Testis (tissue), 3 donors: Measurements from ENCODE around the gene PARP9. TPM values are rescaled to one million over a fixed set of nuclear protein-coding genes. Genes with fewer than 3 reads are reported as not detected.
A peak's percentile ranks its signal among the peaks of the same experiment; 100 is the strongest.
"Not testable (repeated sequence)": the region's sequence is repeated elsewhere in the genome, so short reads cannot be mapped to it uniquely, and the experiment has no call there.

Experiments
- DNase-seq: peaks from one replicate; pipeline ENCODE4 v3.0.0-alpha.2; 2019
- H3K27ac ChIP-seq, 2 donors: fragments of 200-600 bp; sonication (generic); one replicate each; pipeline ENCODE4 v1.5.1; 2019
- H3K27me3 ChIP-seq: fragments of 200-600 bp; sonication (generic); one replicate; pipeline ENCODE4 v1.5.1; 2019
- H3K36me3 ChIP-seq: fragments of 200-600 bp; sonication (generic); one replicate; pipeline ENCODE4 v1.5.1; 2017; ENCODE audit warnings: low read depth; ENCODE audit errors: missing control alignments
- H3K4me1 ChIP-seq: fragments of 200-600 bp; sonication (generic); one replicate; pipeline ENCODE4 v1.5.1; 2019
- H3K4me3 ChIP-seq, 2 donors: fragments of 200-600 bp; sonication (generic); one replicate each; pipeline ENCODE4 v1.5.1; 2017 to 2019
- H3K9me3 ChIP-seq: fragments of 200-600 bp; sonication (generic); one replicate; pipeline ENCODE4 v1.5.1; 2017
- POLR2A ChIP-seq: fragments of 450-650 bp; IDR thresholded peaks from one replicate; pipeline ENCODE4 v1.6.1; 2017; ENCODE audit warnings: antibody characterized with exemption, mild to moderate bottlenecking, moderate library complexity
- WGBS, 2 donors: methylation state at CpG; one replicate each; pipeline ENCODE4 v1.1.5; 2018; 5-methylcytosine and 5-hydroxymethylcytosine counted together
- intact Hi-C: fragments of 100-400 bp; cut with DNase I; formaldehyde crosslinking; loops from one replicate; pipeline ENCODE4 v1.15.1; 2023; ENCODE audit warnings: low total_unique reads
- polyA plus RNA-seq: library from polyadenylated mRNA; stranded (reverse); fragments of 350-450 nt; fragmentation: Illumina TruSeq; extraction: RNeasy Lipid Tissue Mini Kit (QIAGEN cat#74804); gene quantifications from one replicate; pipeline ENCODE4 v1.2.3, GENCODE V29; 2014; ENCODE audit warnings: low read depth, low replicate concordance; ENCODE audit not compliant: insufficient read depth
- total RNA-seq, 2 donors: library from RNA; depleted of rRNA; stranded (reverse); fragments of >200 nt; gene quantifications; one replicate each; pipeline ENCODE4 v1.2.3, GENCODE V29; 2016
- TF ChIP-seq, protein P1 (sequence below), 3 experiments: fragments of 450-650 bp in 2 of 3; fragments of 200-600 bp in 1 of 3; sonication (generic) in 1 of 3; IDR thresholded peaks; one replicate each; pipeline ENCODE4 v1.5.1; 2016 to 2019; ENCODE audit warnings: antibody characterized with exemption in 3 of 3, mild to moderate bottlenecking in 2 of 3, moderate library complexity in 1 of 3

The PARP9 gene
- total and polyA plus RNA-seq, 3 donors from 2014 or later, result 12.8 to 14.7 (median 13.8) TPM

- no peak for DNase-seq
- H3K36me3 ChIP-seq, result no peaks in the 10 kb centered on the region
- intact Hi-C loops, result no loop called here
Observed at GRCh38 chr3:122513386-122514122, 50.5 kb downstream of the PARP9 start.

DNA sequence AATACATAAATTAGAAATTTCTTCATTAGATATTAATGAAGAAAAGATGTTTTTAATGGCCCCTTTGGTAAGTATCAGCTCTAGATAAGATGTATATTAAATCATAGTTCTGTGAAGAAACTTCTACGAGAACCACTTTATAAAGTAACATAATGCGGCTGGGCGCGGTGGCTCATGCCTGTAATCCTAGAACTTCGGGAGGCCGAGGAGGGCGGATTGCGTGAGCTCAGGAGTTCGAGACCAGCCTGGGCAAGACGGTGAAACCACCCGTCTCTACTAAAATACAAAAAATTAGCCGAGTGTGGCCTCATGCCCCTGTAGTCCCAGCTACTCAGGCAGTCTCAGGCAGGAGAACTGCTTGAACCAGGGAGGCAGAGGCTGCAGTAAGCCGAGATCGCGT lies 51.8 kb downstream of the PARP9 start:
- no peak overlapping the region for H3K27ac ChIP-seq
- DNase-seq, result no peak
- no peaks in the 10 kb centered on the region for H3K36me3 ChIP-seq
- intact Hi-C loops, result no loop called here
- TF ChIP-seq, protein P1, sequence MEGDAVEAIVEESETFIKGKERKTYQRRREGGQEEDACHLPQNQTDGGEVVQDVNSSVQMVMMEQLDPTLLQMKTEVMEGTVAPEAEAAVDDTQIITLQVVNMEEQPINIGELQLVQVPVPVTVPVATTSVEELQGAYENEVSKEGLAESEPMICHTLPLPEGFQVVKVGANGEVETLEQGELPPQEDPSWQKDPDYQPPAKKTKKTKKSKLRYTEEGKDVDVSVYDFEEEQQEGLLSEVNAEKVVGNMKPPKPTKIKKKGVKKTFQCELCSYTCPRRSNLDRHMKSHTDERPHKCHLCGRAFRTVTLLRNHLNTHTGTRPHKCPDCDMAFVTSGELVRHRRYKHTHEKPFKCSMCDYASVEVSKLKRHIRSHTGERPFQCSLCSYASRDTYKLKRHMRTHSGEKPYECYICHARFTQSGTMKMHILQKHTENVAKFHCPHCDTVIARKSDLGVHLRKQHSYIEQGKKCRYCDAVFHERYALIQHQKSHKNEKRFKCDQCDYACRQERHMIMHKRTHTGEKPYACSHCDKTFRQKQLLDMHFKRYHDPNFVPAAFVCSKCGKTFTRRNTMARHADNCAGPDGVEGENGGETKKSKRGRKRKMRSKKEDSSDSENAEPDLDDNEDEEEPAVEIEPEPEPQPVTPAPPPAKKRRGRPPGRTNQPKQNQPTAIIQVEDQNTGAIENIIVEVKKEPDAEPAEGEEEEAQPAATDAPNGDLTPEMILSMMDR (IDR thresholded peaks at IDR 0.05), result no peak
- no peak for TF ChIP-seq POLR2A
- no peaks in the 10 kb centered on the region for H3K27me3 ChIP-seq
- H3K4me3 ChIP-seq, result no peak overlapping the region
- no peaks in the 10 kb centered on the region for H3K9me3 ChIP-seq
- 62 to 70% methylated on average over 15 of the region's 15 CpGs for WGBS, 2 donors
- H3K4me1 ChIP-seq, result peaks cover 6% of the 10 kb centered on the region

More at GRCh38 chr3:122513386-122514122, 50.5 kb downstream of the PARP9 start:
- WGBS, 2 donors, result 6 to 9% methylated on average over 19 of the region's 19 CpGs
- Histone ChIP-seq H3K27ac (peak overlapping the region; percentile 97 to 98), H3K4me1 (peaks cover 6% of the 10 kb centered on the region), H3K27me3 (no peaks in the 10 kb centered on the region), H3K9me3 (no peaks in the 10 kb centered on the region), H3K4me3 (peak overlapping the region; percentile 87 to 91)
- TF ChIP-seq, protein P1 (IDR thresholded peaks at IDR 0.05), result no peak
- TF ChIP-seq POLR2A, result no peak

- Histone ChIP-seq H3K27ac (no peak overlapping the region), H3K4me3 (no peak overlapping the region), H3K9me3 (no peaks in the 10 kb centered on the region), H3K27me3 (no peaks in the 10 kb centered on the region), H3K4me1 (peaks cover 6% of the 10 kb centered on the region), H3K36me3 (no peaks in the 10 kb centered on the region)
- 76 to 80% methylated on average over 8 of the region's 8 CpGs for WGBS, 2 donors
- DNase-seq, result no peak
- TF ChIP-seq, protein P1 (IDR thresholded peaks at IDR 0.05), result no peak
- TF ChIP-seq POLR2A, result no peak
- intact Hi-C loops, result no loop called here
Observed at GRCh38 chr3:122510878-122511535, 53.1 kb downstream of the PARP9 start.

DNA sequence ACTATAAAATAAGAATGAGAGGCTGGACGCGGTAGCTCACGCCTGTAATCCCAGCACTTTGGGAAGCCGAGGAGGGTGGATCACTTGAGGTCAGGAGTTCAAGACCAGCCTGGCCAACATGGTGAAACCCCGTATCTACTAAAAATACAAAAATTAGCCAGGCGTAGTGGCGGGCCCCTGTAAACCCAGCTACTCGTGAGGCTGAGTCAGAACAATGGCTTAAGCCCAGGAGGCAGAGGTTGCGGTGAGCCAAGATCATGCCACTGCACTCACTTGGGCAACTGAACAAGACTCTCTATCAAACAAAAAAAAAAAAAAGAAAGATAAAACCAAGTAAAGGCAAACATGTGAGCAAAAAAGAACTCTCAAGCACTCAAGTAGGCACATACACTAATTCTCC lies 55.2 kb downstream of the PARP9 start:
- H3K36me3 ChIP-seq, H3K4me3 ChIP-seq, H3K9me3 ChIP-seq, DNase-seq, intact Hi-C loops, H3K27me3 ChIP-seq, H3K27ac ChIP-seq, H3K4me1 ChIP-seq: not testable (repeated sequence)
- 91 to 94% methylated on average over 9 of the region's 9 CpGs for WGBS, 2 donors

- 86 to 91% methylated on average over 2 of the region's 2 CpGs for WGBS, 2 donors
- no peaks in the 10 kb centered on the region for H3K27me3 ChIP-seq
- DNase-seq, result no peak
- H3K4me3 ChIP-seq, result no peak overlapping the region
- intact Hi-C loops, result no loop called here
- no peak for TF ChIP-seq POLR2A
- TF ChIP-seq, protein P1 (IDR thresholded peaks at IDR 0.05), result no peak
- H3K36me3 ChIP-seq, result no peaks in the 10 kb centered on the region
- peaks cover 3% of the 10 kb centered on the region for H3K4me1 ChIP-seq
- H3K27ac ChIP-seq, result no peak overlapping the region
- H3K9me3 ChIP-seq, result no peaks in the 10 kb centered on the region
Observed at GRCh38 chr3:122508135-122508914, 55.8 kb downstream of the PARP9 start.
